ENCODE data around the gene GGA2. TPM values are rescaled to one million over a fixed set of nuclear protein-coding genes. Genes with fewer than 3 reads are reported as not detected.
"Not testable (repeated sequence)": the region's sequence is repeated elsewhere in the genome, so short reads cannot be mapped to it uniquely, and the experiment has no call there.

The GGA2 gene
- total RNA-seq, 1 donor from 2014 or later: 67.6 TPM

DNA sequence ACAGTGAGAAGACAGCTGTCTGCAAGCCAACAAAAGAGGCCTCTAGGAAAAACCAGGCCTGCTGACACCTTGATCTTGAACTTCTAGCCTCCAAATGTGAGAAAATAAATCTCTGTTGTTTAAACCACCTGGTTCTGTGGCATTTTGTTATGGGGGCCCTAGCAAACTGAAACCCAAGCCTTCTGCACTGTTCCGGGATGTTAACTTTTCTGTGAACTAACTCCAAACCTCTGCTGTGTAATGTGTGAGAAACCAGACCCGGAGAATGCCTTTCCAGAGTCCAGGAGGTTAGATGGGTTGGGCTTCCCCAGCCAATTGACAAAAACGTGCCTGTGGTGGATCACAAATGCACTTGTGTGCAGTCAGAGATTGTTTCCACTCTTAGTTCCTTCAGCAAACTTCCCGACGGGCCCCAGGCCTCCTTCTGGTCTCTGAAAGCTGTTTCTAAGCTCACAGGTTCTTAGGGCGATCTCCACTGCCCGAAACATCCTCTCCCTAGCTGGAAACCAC, 13.6 kb upstream of the GGA2 start:
- no peak for DNase-seq

DNA sequence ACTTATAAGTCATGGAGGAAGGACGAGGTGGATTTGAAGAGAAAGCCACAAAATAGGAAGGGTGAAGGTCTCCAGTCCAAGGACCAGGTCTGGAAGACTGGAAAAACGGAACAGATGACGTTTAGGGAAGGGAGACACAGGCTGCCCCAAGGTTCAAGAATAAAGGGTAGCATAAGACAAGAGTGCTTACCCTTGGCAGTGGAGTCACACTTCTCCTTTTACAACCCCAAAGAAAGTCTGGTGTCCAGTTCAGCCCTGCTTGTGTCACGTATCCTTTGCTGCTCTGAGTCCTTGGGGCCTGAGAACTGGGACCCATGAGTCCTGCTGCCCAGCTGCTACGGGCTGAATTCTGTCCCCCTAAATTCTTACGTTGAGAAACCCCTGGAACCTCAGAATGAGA, 13.0 kb upstream of the GGA2 start:
- no peak for DNase-seq

DNA sequence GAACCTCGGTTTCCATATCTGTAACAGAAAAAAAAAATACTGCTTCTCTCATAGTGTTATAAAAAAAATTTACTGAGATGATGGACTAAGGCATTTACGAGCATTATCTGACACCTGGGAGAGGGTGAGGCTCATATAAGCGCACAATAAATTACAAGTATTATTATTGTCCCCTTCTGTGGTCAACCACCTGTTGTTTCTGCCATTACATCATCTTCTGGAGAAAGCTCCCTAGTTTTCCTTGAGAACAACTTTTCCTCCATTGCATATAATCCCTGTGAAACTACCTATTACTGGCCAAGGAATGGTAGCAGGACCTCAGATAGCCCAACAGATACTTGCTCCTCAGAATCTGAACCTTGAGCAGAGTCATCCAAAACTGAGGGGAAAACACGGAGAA, 11.7 kb upstream of the GGA2 start:
- no peak for DNase-seq

DNA sequence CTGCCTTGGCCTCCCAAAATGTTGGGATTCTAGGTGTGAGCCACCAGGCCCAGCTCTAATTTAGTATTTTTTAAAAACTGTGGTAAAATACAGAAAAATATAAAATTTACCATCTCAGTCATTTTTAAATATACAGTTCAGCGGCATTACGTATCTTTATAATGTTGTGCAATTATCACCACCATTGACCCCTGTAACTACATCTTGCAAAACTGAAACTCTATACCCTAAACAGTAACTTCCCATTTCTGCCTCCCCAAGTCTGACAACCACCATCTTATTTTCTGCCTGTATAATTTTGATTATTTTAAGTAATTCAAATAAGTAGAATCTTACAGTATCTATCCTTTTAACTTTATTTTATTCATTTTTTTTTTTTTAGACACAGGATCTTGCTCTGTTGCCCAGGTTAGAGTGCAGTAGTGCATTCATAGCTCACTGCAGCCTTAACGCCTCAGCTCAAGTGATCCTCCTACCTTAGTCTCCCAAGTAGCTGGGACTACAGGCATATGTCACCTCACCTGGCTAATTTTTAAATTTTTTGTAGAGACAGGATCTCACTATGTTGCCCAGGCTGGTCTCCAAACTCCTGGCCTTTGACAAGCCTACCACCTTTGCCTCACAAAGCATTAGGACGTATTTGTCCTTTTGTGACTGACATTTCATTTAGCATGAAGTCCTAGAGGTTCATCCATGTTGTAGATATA, 10.9 kb upstream of the GGA2 start:
- DNase-seq: no peak

DNA sequence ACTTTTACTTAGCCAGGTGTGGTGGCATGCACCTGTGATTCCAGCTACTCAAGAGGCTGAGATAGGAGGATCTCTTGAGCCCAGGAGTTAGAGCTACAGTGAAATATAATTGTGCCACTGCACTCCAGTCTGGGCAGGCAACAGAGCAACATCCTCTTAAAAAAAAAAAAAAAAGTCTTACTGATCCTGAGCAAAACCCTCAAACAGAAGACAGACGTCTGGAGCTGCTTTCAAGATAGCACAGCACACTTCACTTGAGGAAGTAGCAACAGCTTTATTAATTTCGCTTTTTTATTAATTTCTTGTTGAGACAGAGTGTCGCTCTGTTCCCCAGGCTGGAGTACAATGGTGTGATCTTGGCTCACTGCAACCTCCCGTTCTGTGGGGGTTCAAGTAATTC, 10.2 kb upstream of the GGA2 start:
- no peak for DNase-seq

- no peak for DNase-seq
Observed at GRCh38 chr16:23519282-23519681, 9.0 kb upstream of the GGA2 start.

DNA sequence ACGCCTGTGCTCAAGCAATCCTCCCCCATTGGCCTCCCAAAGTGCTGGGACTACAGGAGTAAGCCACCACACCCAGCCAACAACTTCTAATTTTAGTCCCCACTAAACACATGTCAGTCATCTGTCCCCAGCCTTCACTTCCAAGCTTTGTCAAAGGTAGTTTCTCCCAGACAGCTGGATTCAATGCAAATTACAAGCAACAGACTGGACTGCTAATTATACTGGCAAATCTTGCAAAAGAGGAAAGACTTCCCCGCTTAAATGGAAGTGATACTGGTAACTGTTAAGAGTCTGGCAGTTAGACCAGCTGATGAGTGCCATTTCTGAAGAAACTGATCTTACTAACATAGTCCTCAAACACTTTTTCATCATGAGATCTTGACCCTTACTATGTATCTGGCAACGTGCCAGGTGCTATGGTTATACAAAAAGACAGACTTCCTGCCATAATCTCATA, 8.2 kb upstream of the GGA2 start:
- DNase-seq: peak; percentile 38

DNA sequence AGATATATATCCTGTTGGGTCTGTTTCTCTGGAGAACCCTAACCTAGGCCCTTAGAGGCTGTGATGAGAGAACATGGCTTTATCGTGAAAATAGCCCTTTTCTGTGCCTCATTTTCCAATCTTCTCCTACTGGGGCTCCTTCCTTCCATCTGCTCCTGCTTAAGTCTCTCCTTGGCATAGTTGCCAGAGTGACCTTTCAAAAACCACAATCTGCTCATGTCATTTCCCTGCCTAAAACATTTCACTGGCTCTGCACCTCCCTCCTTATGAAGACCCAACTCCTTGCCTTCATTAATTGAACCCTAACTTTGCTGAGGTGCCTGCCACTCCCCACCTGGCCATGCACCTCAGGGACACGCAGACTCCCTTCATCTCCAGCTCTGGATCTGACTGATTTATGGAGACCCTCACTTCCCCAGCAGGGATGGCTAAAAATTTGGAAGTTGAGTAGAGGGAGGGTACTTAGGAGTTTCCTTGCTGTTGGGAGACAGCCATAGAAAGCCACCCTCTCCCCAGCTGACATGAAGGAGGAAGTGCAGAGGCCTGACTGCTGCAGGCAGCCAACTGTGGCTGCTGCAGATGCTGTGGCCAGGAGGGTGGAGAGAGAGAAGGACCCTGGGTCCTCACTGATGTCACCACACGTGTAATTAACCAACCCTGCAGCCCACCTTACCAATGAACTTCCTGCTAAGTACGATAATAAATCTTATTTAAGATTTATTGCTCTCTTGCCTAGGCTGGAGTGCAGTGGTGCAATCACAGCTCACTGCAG, 6.3 kb upstream of the GGA2 start:
- DNase-seq: no peak

GRCh38 chr16:23515881-23516280, 5.6 kb upstream of the GGA2 start:
- DNase-seq: no peak

GRCh38 chr16:23514381-23515152, 4.3 kb upstream of the GGA2 start:
- no peak for DNase-seq

DNA sequence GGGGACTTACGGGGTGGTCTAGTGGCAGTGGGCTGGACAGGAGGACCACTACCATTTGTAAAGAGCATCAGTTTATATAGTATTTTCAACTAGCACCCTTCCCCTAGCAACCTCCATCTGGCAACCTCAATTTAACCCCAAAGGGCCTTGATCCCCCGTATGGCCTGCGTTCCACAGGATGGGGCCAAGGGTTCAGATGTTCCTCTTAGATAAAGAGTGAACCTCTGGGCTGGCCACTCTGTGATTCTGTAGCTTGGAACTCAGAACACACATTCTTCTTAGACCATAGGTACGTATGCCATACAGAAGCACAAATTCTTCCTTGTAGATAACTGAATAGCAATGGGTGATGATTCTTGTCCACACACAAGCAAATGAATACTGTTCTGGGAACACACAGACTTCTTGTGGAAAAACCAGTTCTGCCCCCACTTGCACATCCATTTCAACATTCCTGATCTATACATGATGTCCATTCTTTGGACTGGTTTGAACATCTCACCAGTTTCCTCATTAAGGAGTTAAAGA, 1.9 kb upstream of the GGA2 start:
- no peak for DNase-seq

DNA sequence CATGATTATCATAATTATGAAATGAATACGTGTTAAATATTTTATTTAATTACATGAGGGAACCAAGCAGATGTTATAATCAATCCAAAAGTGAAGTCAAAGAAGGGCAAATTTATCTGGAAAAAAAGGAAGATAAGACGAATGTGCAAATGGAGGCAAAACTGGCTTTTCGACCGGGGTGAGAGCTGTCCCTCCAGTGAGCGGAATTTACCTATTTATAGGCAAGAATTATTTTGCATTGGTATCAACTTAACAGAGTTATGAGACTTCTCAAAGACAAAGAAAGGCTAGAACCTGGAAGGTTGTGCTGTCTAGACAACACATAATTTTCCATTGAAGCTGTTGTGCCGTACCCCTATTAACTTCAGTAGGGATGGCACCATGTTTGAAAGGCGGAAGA, 1.4 kb upstream of the GGA2 start:
- no peak for DNase-seq

- DNase-seq: not testable (repeated sequence)
Observed at GRCh38 chr16:23510915-23511270, 599 bp upstream of the GGA2 start.

DNA sequence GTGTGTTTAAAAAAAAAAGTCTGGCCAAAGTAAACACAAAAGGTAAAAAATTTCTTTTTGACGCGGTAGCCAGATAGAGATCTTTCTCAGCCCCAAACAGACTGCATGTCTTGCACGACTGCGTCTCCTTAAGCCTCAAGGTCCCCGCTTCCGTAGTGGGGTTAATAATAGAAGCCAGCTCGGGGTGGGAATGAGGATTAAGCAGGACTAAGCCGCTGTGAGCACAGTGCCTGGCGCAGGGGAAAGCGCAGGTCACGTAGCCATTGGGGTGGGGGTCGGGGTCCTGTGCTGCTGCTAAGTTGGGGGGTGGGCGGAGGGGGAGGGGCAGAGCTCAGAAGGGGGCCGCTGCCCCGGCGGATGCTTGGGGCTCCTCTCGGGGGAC, 521 bp downstream of the GGA2 start:
- peak; percentile 79 for DNase-seq

DNA sequence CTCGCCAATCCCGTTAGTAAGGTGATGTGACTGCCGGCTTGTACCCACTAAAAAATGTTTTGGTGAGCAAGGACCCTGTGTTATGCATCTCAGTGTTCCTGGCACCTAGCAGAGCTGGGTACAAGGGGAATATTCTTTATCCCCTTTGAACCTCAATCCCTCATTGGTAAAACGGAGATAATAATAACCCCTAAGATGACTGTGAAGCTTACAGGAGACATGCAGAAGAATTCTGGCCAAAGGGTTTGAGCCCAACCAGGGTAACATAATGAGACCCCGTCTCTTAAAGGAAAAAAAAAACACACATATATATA, 896 bp downstream of the GGA2 start:
- DNase-seq: no peak

- DNase-seq: peak; percentile 55
Observed at GRCh38 chr16:23508589-23509440, 1.5 kb downstream of the GGA2 start.

- no peak for DNase-seq
Observed at GRCh38 chr16:23506606-23506994, 3.7 kb downstream of the GGA2 start.

- DNase-seq: no peak
Observed at GRCh38 chr16:23505671-23506605, 4.4 kb downstream of the GGA2 start.

DNA sequence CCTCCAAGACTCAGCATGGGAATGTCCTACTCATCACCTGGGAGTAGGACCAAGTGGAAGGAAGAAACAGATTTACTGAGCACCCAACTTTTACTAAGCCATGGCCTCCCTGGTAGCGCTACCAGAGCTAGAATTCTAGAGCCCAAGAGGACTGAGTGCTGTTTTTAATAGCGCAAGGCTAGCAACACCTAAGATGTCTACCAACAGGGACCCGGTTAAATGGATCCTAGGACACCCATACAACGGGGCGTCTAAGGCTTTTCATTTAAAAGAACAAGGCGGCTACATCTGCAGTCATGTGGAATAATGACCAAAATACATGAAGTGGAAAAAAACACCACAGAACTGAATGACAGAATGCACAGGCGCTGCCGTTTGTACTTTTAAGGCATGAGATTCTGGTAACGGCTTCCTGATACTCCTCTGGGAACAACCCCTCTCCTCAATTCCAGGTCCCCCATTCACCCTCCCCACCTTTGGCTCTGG, 5.1 kb downstream of the GGA2 start:
- DNase-seq: no peak

DNA sequence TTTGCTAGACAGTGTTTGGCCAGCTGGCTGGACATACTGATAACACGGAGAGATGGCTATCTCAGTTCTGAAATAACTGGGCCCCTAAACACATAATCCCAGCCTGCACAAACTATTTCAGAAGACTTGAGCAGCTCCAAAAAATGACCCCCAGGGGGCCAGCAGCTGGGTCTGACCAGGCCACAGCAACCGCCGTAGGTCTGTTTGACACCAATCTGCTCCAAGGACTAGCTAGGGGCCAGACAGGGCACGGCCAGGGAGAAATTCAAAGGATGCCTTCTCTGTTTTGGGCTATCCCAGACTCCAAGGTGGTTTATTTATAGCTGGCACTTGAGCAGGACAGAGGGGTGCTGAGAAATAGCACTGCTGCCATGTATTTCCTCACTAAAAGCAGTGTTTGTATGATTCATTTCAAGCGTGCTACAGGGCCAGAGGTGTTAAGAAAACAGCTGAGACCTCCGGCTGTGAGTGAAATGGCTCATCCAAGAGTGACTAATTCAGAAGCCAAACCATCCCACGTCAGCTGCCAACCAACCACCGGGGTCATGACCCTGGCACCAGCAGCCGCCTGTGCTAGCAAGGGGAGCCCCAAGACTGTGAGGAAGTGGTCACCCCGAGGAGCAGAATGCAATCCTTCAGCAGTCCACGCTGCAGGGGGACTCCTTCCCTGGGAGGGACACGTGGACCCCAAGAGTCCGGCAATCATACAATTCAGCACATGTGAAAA, 5.7 kb downstream of the GGA2 start:
- peak; percentile 60 for DNase-seq
